AG04449 (cell line): ENCODE measurements around the gene SPTA1.

ENCODE experiments used
- CTCF ChIA-PET: fragments of 350-600 bp; formaldehyde crosslinking; extraction: SDS; loops from one replicate; lab custom pipeline; 2021; ENCODE audit warnings: antibody characterized with exemption; lab: Yijun Ruan, JAX
- POLR2A ChIA-PET: fragments of 400-600, 350-600 bp; formaldehyde crosslinking; extraction: SDS; loops from one replicate; lab custom pipeline; 2020; ENCODE audit warnings: antibody characterized with exemption, inconsistent platforms; lab: Yijun Ruan, JAX
- DNase-seq: peaks from one replicate; pipeline ENCODE4 v3.0.0-alpha.2; 2010; ENCODE audit warnings: low read depth, low spot score
- H3K4me3 ChIP-seq: 2 replicates; pipeline ENCODE4 v1.5.1; 2011; ENCODE audit warnings: low read depth, mild to moderate bottlenecking, control low read depth, low read length
- CTCF ChIP-seq: IDR thresholded peaks from one replicate; pipeline ENCODE4 v1.5.1; 2011; ENCODE audit warnings: mild to moderate bottlenecking, moderate library complexity, low read length, control low read depth, inconsistent platforms; ENCODE audit not compliant: insufficient read depth; ENCODE audit errors: missing control alignments

The SPTA1 gene

GRCh38 chr1:158649052-158649451, 37.5 kb downstream of the SPTA1 start:
- no peak for DNase-seq
- no peak overlapping the region for H3K4me3 ChIP-seq
- ChIA-PET CTCF (no interaction called here), POLR2A (no interaction called here)
- no peak for TF ChIP-seq CTCF

GRCh38 chr1:158646465-158646864, 40.0 kb downstream of the SPTA1 start:
- no peak for DNase-seq
- ChIA-PET CTCF (no interaction called here), POLR2A (no interaction called here)
- TF ChIP-seq CTCF = no peak
- no peak overlapping the region for H3K4me3 ChIP-seq

GRCh38 chr1:158644449-158644848, 42.1 kb downstream of the SPTA1 start:
- POLR2A ChIA-PET = no interaction called here
- CTCF ChIA-PET = no interaction called here
- no peak for DNase-seq
- no peak overlapping the region for H3K4me3 ChIP-seq
- no peak for TF ChIP-seq CTCF

GRCh38 chr1:158638904-158639303, 47.6 kb downstream of the SPTA1 start:
- ChIA-PET POLR2A (no interaction called here), CTCF (no interaction called here)

GRCh38 chr1:158638146-158638545, 48.4 kb downstream of the SPTA1 start:
- no peak overlapping the region for H3K4me3 ChIP-seq
- TF ChIP-seq CTCF = no peak
- no peak for DNase-seq
- CTCF ChIA-PET = no interaction called here
- POLR2A ChIA-PET = no interaction called here

More at GRCh38 chr1:158638904-158639303, 47.6 kb downstream of the SPTA1 start:
- TF ChIP-seq CTCF = no peak
- DNase-seq = no peak
- H3K4me3 ChIP-seq = no peak overlapping the region

GRCh38 chr1:158613764-158614163, 72.8 kb downstream of the SPTA1 start:
- POLR2A ChIA-PET = no interaction called here
- TF ChIP-seq CTCF = no peak
- no peak for DNase-seq
- no peak overlapping the region for H3K4me3 ChIP-seq
- CTCF ChIA-PET = no interaction called here

- POLR2A ChIA-PET = no interaction called here
- DNase-seq = no peak
- CTCF ChIA-PET = no interaction called here
- no peak overlapping the region for H3K4me3 ChIP-seq
- no peak for TF ChIP-seq CTCF
Observed at GRCh38 chr1:158611916-158612315, 74.6 kb downstream of the SPTA1 start.
